A673 (cell line): ENCODE measurements around the gene REEP6.

ENCODE experiments used
- EZH2 ChIP-seq: fragments of 200-600 bp; sonication (generic); IDR thresholded peaks from 2 replicates; pipeline ENCODE4 v1.6.1; 2017; ENCODE audit warnings: borderline replicate concordance, low read depth, mild to moderate bottlenecking, mixed read lengths, antibody characterized with exemption, low read length; ENCODE audit not compliant: poor library complexity, severe bottlenecking
- TF ChIP-seq, protein P1 (sequence below): fragments of 300-800, 200-600 bp; sonication (generic); conservative IDR thresholded peaks from 2 replicates; pipeline ENCODE4 v1.5.1; 2017; ENCODE audit warnings: low read depth, mild to moderate bottlenecking, antibody characterized with exemption, low read length, moderate library complexity, mixed read lengths

DNA sequence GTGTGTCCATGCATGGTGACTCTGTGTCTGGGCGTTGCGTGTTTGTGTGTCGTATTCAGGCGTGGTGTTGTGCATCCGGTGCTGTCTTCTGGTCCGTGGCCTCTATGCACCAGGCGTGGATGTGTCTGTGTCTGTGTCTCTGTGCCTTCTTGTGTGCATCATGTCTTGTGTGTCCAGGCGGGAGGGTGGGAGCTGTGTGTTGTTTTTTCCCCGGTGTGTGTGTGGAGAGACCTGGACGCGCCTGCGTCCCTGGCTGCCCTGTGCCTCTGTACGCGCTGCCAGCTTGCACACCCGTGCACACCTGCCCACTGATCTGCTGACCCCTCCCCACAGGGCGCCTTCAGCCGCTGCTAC is 34.0 kb downstream of the REEP6 start:
- TF ChIP-seq, protein P1, sequence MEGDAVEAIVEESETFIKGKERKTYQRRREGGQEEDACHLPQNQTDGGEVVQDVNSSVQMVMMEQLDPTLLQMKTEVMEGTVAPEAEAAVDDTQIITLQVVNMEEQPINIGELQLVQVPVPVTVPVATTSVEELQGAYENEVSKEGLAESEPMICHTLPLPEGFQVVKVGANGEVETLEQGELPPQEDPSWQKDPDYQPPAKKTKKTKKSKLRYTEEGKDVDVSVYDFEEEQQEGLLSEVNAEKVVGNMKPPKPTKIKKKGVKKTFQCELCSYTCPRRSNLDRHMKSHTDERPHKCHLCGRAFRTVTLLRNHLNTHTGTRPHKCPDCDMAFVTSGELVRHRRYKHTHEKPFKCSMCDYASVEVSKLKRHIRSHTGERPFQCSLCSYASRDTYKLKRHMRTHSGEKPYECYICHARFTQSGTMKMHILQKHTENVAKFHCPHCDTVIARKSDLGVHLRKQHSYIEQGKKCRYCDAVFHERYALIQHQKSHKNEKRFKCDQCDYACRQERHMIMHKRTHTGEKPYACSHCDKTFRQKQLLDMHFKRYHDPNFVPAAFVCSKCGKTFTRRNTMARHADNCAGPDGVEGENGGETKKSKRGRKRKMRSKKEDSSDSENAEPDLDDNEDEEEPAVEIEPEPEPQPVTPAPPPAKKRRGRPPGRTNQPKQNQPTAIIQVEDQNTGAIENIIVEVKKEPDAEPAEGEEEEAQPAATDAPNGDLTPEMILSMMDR = no peak
- TF ChIP-seq EZH2 = no peak
